ENCODE results near the gene SLC35E4. TPM values are rescaled to one million over a fixed set of nuclear protein-coding genes. Genes with fewer than 3 reads are reported as not detected.

SLC35E4 gene
- total and polyA plus RNA-seq, 2 experiments from 2014 or later: 2.6 to 11.3 TPM

GRCh38 chr22:30626413-30626812, 9.2 kb upstream of the SLC35E4 start (continued):
- TF ChIP-seq ZNF462 (CRISPR knock-in tag; IDR thresholded peaks at IDR 0.05): no peak
- TF ChIP-seq ZNF114 (CRISPR knock-in tag; IDR thresholded peaks at IDR 0.05): no peak

GRCh38 chr22:30627471-30627870, 8.1 kb upstream of the SLC35E4 start:
- H2AFZ ChIP-seq: no peak overlapping the region
- H3K4me3 ChIP-seq: no peak overlapping the region
- no peak overlapping the region for H3K27ac ChIP-seq (ENCODE audit: low read depth)
- no peak overlapping the region for H3K4me2 ChIP-seq
- no peaks in the 10 kb centered on the region for H3K79me2 ChIP-seq (replicated peaks; ENCODE audit: insufficient read depth)
- peaks cover 3% of the 10 kb centered on the region; the same call in 1 of the 2 replicates for H3K36me3 ChIP-seq (ENCODE audit: insufficient read depth)
- no peaks in the 10 kb centered on the region for H3K4me1 ChIP-seq (ENCODE audit: insufficient read depth)
- no peak for DNase-seq (ENCODE audit: low spot score)
- H3K9me2 ChIP-seq (ENCODE audit: insufficient read depth): no peaks in the 10 kb centered on the region
- peaks cover 11% of the 10 kb centered on the region for H3K9me3 Mint-ChIP-seq
- peaks cover 4% of the 10 kb centered on the region; the same call in 2 of the 3 replicates for H3K4me1 Mint-ChIP-seq
- no peaks in the 10 kb centered on the region for H4K20me1 ChIP-seq (replicated peaks; ENCODE audit: insufficient read depth)
- peaks cover 19% of the 10 kb centered on the region for H3K27me3 Mint-ChIP-seq (ENCODE audit: insufficient read depth, low read depth, poor library complexity)
- peaks cover 36% of the 10 kb centered on the region for H3K36me3 Mint-ChIP-seq (ENCODE audit: low read depth)
- H3K4me3 Mint-ChIP-seq: no peak overlapping the region
- no peak for ATAC-seq
- H3K27ac Mint-ChIP-seq: no peak overlapping the region
- H3F3A ChIP-seq (replicated peaks; ENCODE audit: low read depth): no peaks in the 10 kb centered on the region
- H3K27me3 ChIP-seq (ENCODE audit: insufficient read depth): no peaks in the 10 kb centered on the region
- no peak for TF ChIP-seq JUNB (IDR thresholded peaks at IDR 0.05; ENCODE audit: unreplicated experiment)
- TF ChIP-seq NANOG (IDR thresholded peaks at IDR 0.05; ENCODE audit: borderline replicate concordance): no peak
- no peak for TF ChIP-seq EZH2 (IDR thresholded peaks at IDR 0.05; ENCODE audit: low read depth, unreplicated experiment)
- TF ChIP-seq ZNF462 (CRISPR knock-in tag; IDR thresholded peaks at IDR 0.05): no peak
- TF ChIP-seq REST (IDR thresholded peaks at IDR 0.05; ENCODE audit: unreplicated experiment): no peak
